ENCODE results near the gene PRAMEF1. TPM values are rescaled to one million over a fixed set of nuclear protein-coding genes. Genes with fewer than 3 reads are reported as not detected.
"Not testable (repeated sequence)": the region's sequence is repeated elsewhere in the genome, so short reads cannot be mapped to it uniquely, and the experiment has no call there.

Gene PRAMEF1
- total RNA-seq, 4 donors from 2014 or later, result not detected

GRCh38 chr1:12778907-12779306, 12.3 kb upstream of the PRAMEF1 start:
- no peaks in the 10 kb centered on the region for H3K4me1 ChIP-seq
- no peaks in the 10 kb centered on the region for H3K36me3 ChIP-seq
- no peak overlapping the region for H3K27ac ChIP-seq
- peaks cover 0 to 13% (median 0%) of the 10 kb centered on the region in 4 donors for H3K9me3 ChIP-seq
- no peaks in the 10 kb centered on the region for H3K27me3 ChIP-seq
- TF ChIP-seq EP300 (IDR thresholded peaks at IDR 0.05) (no peak), POLR2A (IDR thresholded peaks at IDR 0.05) (no peak), CTCF (IDR thresholded peaks at IDR 0.05) (no peak)
- H3K4me3 ChIP-seq, result no peak overlapping the region
- WGBS, 2 donors, result 81% methylated on average over 6 of the region's 6 CpGs
- no peak for DNase-seq (ENCODE audit: low spot score in 2 of 2)

DNA sequence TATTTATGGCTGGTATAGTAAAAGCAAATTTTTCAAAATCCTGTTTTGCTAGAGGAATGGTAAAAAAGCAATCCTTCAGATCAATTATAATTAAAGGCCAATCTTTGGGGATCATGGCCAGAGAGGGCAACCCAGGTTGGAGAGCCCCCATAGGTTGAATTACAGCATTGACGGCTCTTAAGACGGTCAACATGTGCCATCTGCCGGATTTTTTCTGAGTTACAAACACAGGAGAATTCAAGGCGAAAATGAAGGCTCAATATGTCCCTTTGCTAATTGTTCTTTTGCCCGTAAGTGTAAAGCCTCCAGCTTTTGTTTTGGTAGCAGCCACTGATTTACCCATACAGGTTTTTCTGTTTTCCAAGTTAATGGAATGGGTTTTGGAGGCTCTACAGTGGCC, 9.7 kb upstream of the PRAMEF1 start:
- DNase-seq (ENCODE audit: low spot score in 2 of 2), result not testable (repeated sequence)

DNA sequence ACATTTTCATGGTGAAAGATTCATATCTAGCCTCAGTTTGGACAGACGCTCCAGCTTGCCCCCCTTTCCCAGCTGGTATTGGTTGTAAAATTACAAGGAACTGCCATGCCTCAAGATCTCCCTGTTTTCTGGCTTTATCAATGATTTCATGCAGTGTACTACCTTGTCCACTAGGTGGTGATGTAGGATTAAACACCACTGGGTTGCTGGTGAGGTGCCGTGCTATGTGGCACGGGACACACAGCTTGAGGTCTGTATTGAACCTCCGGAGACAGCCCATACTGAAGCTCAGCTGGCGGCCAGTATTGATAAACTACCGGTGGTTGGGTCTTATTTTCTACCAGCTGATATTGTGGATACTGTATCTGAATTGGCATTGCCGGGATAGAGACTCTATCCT, 7.4 kb upstream of the PRAMEF1 start:
- not testable (repeated sequence) for DNase-seq (ENCODE audit: low spot score in 2 of 2); H3K27ac ChIP-seq; H3K36me3 ChIP-seq; H3K27me3 ChIP-seq; H3K4me1 ChIP-seq; H3K4me3 ChIP-seq
- H3K9me3 ChIP-seq, result peaks cover 0 to 35% (median 0%) of the 10 kb centered on the region in 4 donors
- WGBS, 2 donors, result 32 to 52% methylated on average over 6 of the region's 7 CpGs

More for the DNA sequence above, 9.7 kb upstream of the PRAMEF1 start:
- H3K4me3 ChIP-seq, H3K36me3 ChIP-seq, H3K4me1 ChIP-seq, H3K27me3 ChIP-seq, H3K27ac ChIP-seq: not testable (repeated sequence)
- WGBS, 2 donors, result 63 to 68% methylated on average over 5 of the region's 5 CpGs
- H3K9me3 ChIP-seq, result peaks cover 0 to 33% (median 0%) of the 10 kb centered on the region in 4 donors

DNA sequence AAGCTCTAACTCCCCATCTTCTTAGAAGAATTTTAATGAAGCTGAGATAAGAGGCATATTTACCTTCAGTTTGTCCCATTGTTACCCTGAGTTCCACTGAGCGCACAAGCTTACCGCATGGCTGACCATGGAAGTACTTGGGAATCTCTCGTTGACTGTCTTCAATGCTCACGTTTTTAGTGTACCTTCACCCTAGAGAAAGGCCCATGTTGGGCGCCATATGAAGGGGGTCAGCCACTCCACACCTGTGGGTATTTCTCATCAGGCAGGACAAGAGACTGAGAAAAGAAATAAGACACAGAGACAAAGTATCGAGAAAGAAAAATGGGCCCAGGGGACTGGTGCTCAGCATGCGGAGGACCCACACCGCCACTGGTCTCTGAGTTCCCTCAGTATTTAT, 6.5 kb upstream of the PRAMEF1 start:
- not testable (repeated sequence) for H3K4me1 ChIP-seq; H3K27me3 ChIP-seq; H3K36me3 ChIP-seq; H3K27ac ChIP-seq; H3K4me3 ChIP-seq; DNase-seq (ENCODE audit: low spot score in 2 of 2)
- peaks cover 0 to 35% (median 0%) of the 10 kb centered on the region in 4 donors for H3K9me3 ChIP-seq
- 94 to 96% methylated on average over 7 of the region's 8 CpGs for WGBS, 2 donors

- TF ChIP-seq CTCF (IDR thresholded peaks at IDR 0.05), result no peak
- no peak for TF ChIP-seq EP300 (IDR thresholded peaks at IDR 0.05)
- no peak for TF ChIP-seq POLR2A (IDR thresholded peaks at IDR 0.05)
- Histone ChIP-seq H3K27ac (no peak overlapping the region), H3K9me3 (peaks cover 0 to 10% (median 0%) of the 10 kb centered on the region in 4 donors), H3K4me1 (no peaks in the 10 kb centered on the region), H3K27me3 (no peaks in the 10 kb centered on the region), H3K36me3 (no peaks in the 10 kb centered on the region), H3K4me3 (no peak overlapping the region)
- 40 to 61% methylated on average over 2 to 4 of the region's 4 CpGs for WGBS, 2 donors
- DNase-seq (ENCODE audit: low spot score in 2 of 2), result no peak
These were observed 7.7 kb downstream of the PRAMEF1 start for GRCh38 chr1:12798911-12799310.

- TF ChIP-seq EP300 (IDR thresholded peaks at IDR 0.05) (no peak), POLR2A (IDR thresholded peaks at IDR 0.05) (no peak), CTCF (IDR thresholded peaks at IDR 0.05) (no peak)
These were observed 8.5 kb downstream of the PRAMEF1 start for GRCh38 chr1:12799730-12800129.

GRCh38 chr1:12809933-12810332, 18.7 kb downstream of the PRAMEF1 start:
- Histone ChIP-seq H3K4me1 (no peaks in the 10 kb centered on the region), H3K27me3 (no peaks in the 10 kb centered on the region), H3K9me3 (peaks cover 0 to 7% (median 0%) of the 10 kb centered on the region in 4 donors), H3K4me3 (no peak overlapping the region), H3K36me3 (no peaks in the 10 kb centered on the region), H3K27ac (no peak overlapping the region)
- 86 to 89% methylated on average over 1 of the region's 1 CpG for WGBS, 2 donors
- TF ChIP-seq POLR2A (IDR thresholded peaks at IDR 0.05), result no peak
- TF ChIP-seq EP300 (IDR thresholded peaks at IDR 0.05), result no peak
- no peak for TF ChIP-seq CTCF (IDR thresholded peaks at IDR 0.05)
- DNase-seq (ENCODE audit: low spot score in 2 of 2), result no peak

More at GRCh38 chr1:12799730-12800129, 8.5 kb downstream of the PRAMEF1 start:
- no peak for DNase-seq (ENCODE audit: low spot score in 2 of 2)
- no peaks in the 10 kb centered on the region for H3K27me3 ChIP-seq
- H3K4me3 ChIP-seq, result no peak overlapping the region
- H3K9me3 ChIP-seq, result peaks cover 0 to 18% (median 0%) of the 10 kb centered on the region in 4 donors
- H3K4me1 ChIP-seq, result no peaks in the 10 kb centered on the region
- H3K27ac ChIP-seq, result no peak overlapping the region
- H3K36me3 ChIP-seq, result no peaks in the 10 kb centered on the region
- 80% methylated on average over 2 of the region's 2 CpGs for WGBS, 2 donors
